Vagina (tissue), 2 donors: Measurements from ENCODE around the gene TMEM183A. TPM values are rescaled to one million over a fixed set of nuclear protein-coding genes. Genes with fewer than 3 reads are reported as not detected.

Source experiments
- DNase-seq, 2 donors: peaks; one replicate each; pipeline ENCODE4 v3.0.0-alpha.2; 2017; ENCODE audit errors: extremely low spot score in 2 of 2
- H3K27ac ChIP-seq: fragments of 200-600 bp; sonication (generic); one replicate; pipeline ENCODE4 v1.5.1; 2019
- H3K27me3 ChIP-seq: fragments of 200-600 bp; sonication (generic); one replicate; pipeline ENCODE4 v1.5.1; 2019
- H3K36me3 ChIP-seq, 2 donors: fragments of 200-600 bp; sonication (generic); one replicate each; pipeline ENCODE4 v1.5.1; 2017 to 2019
- H3K4me1 ChIP-seq: fragments of 200-600 bp; sonication (generic); one replicate; pipeline ENCODE4 v1.5.1; 2019
- H3K4me3 ChIP-seq, 2 donors: fragments of 200-600 bp; sonication (generic); 1 replicate in 1 of 2; 2 replicates in 1 of 2; pipeline ENCODE4 v1.5.1; 2016 to 2019
- H3K9me3 ChIP-seq: fragments of 200-600 bp; sonication (generic); one replicate; pipeline ENCODE4 v1.5.1; 2019
- POLR2A ChIP-seq, 2 donors: fragments of 450-650 bp; IDR thresholded peaks; one replicate each; pipeline ENCODE4 v1.6.1; 2017; ENCODE audit warnings: antibody characterized with exemption in 2 of 2, mild to moderate bottlenecking in 2 of 2, moderate library complexity in 2 of 2
- POLR2AphosphoS5 ChIP-seq, 2 donors: sonication (generic); formaldehyde crosslinking; IDR thresholded peaks; one replicate each; pipeline ENCODE4 v1.9.0; 2017; ENCODE audit warnings: antibody characterized with exemption in 2 of 2, mild to moderate bottlenecking in 2 of 2, low read depth in 1 of 2; ENCODE audit not compliant: insufficient read depth in 1 of 2
- intact Hi-C: fragments of 100-400 bp; cut with DNase I; formaldehyde crosslinking; loops from one replicate; pipeline ENCODE4 v1.15.1; 2023
- total RNA-seq: library from RNA; depleted of rRNA; stranded (reverse); fragments of >200 nt; gene quantifications from one replicate; pipeline ENCODE4 v1.2.3, GENCODE V29; 2016
- TF ChIP-seq, protein P1 (sequence below), 3 experiments: fragments of 450-650 bp in 2 of 3; fragments of 200-600 bp in 1 of 3; sonication (generic) in 1 of 3; IDR thresholded peaks; one replicate each; pipeline ENCODE4 v1.5.1; 2017 to 2019; ENCODE audit warnings: antibody characterized with exemption in 3 of 3, mild to moderate bottlenecking in 2 of 3, moderate library complexity in 2 of 3

The TMEM183A gene, protein sequence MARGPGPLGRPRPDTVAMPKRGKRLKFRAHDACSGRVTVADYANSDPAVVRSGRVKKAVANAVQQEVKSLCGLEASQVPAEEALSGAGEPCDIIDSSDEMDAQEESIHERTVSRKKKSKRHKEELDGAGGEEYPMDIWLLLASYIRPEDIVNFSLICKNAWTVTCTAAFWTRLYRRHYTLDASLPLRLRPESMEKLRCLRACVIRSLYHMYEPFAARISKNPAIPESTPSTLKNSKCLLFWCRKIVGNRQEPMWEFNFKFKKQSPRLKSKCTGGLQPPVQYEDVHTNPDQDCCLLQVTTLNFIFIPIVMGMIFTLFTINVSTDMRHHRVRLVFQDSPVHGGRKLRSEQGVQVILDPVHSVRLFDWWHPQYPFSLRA
- 73.2 TPM for total RNA-seq

- intact Hi-C loops = no loop called here
These were observed at the start of gene TMEM183A for GRCh38 chr1:203006948-203007871. Gene TMEM183A, plus strand, starts transcription at chr1:203007374. Its CDS starts 92 bp downstream, at chr1:203007466.

GRCh38 chr1:202957733-202958543 lies 49.2 kb upstream of the TMEM183A start, which contains the start of gene ADIPOR1:
Gene ADIPOR1, minus strand, starts transcription at chr1:202958312. Its CDS starts 7,242 bp downstream, at chr1:202951070.
- intact Hi-C loops = no loop called here
- TF ChIP-seq, protein P1, sequence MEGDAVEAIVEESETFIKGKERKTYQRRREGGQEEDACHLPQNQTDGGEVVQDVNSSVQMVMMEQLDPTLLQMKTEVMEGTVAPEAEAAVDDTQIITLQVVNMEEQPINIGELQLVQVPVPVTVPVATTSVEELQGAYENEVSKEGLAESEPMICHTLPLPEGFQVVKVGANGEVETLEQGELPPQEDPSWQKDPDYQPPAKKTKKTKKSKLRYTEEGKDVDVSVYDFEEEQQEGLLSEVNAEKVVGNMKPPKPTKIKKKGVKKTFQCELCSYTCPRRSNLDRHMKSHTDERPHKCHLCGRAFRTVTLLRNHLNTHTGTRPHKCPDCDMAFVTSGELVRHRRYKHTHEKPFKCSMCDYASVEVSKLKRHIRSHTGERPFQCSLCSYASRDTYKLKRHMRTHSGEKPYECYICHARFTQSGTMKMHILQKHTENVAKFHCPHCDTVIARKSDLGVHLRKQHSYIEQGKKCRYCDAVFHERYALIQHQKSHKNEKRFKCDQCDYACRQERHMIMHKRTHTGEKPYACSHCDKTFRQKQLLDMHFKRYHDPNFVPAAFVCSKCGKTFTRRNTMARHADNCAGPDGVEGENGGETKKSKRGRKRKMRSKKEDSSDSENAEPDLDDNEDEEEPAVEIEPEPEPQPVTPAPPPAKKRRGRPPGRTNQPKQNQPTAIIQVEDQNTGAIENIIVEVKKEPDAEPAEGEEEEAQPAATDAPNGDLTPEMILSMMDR (IDR thresholded peaks at IDR 0.05) = no peak
- TF ChIP-seq POLR2A (IDR thresholded peaks at IDR 0.05) (peak; percentile 23 to 92), POLR2AphosphoS5 (IDR thresholded peaks at IDR 0.05; ENCODE audit: insufficient read depth in 1 of 2, low read depth in 1 of 2) (peak in 1 of 2 donors; percentile 57)
- H3K4me1 ChIP-seq = peaks cover 55% of the 10 kb centered on the region

More at GRCh38 chr1:203006948-203007871, at the start of gene TMEM183A:
- DNase-seq = peak in 1 of 2 donors; percentile 96
- peaks cover 29% of the 10 kb centered on the region for H3K4me1 ChIP-seq
- peak within 1 kb of the TSS; percentile 80 to 89 for H3K4me3 ChIP-seq
- peak within 1 kb of the TSS; percentile 87 for H3K27ac ChIP-seq
- H3K36me3 ChIP-seq = peaks cover 0 to 29% of the 10 kb centered on the region in 2 donors
- H3K9me3 ChIP-seq = no peaks in the 10 kb centered on the region
- TF ChIP-seq, protein P1 (IDR thresholded peaks at IDR 0.05) = no peak
- TF ChIP-seq POLR2A (IDR thresholded peaks at IDR 0.05) (peak in 1 of 2 donors; percentile 79), POLR2AphosphoS5 (IDR thresholded peaks at IDR 0.05; ENCODE audit: insufficient read depth in 1 of 2, low read depth in 1 of 2) (peak; percentile 92 to 93)
- no peaks in the 10 kb centered on the region for H3K27me3 ChIP-seq

GRCh38 chr1:202958544-202959275 lies 48.5 kb upstream of the TMEM183A start:
- TF ChIP-seq POLR2AphosphoS5 (IDR thresholded peaks at IDR 0.05; ENCODE audit: insufficient read depth in 1 of 2, low read depth in 1 of 2) = no peak
- TF ChIP-seq, protein P1 (IDR thresholded peaks at IDR 0.05) = no peak
- H3K9me3 ChIP-seq = no peaks in the 10 kb centered on the region
- DNase-seq = no peak
- H3K27ac ChIP-seq = peak overlapping the region; percentile 99
- H3K4me1 ChIP-seq = peaks cover 48% of the 10 kb centered on the region
- no peaks in the 10 kb centered on the region for H3K27me3 ChIP-seq
- intact Hi-C loops = no loop called here
- peak overlapping the region; percentile 94 to 100 for H3K4me3 ChIP-seq
- H3K36me3 ChIP-seq = peaks cover 0 to 24% of the 10 kb centered on the region in 2 donors

More at GRCh38 chr1:202957733-202958543, 49.2 kb upstream of the TMEM183A start, which contains the start of gene ADIPOR1:
- H3K36me3 ChIP-seq = peaks cover 0 to 17% of the 10 kb centered on the region in 2 donors
- no peaks in the 10 kb centered on the region for H3K9me3 ChIP-seq
- no peak for DNase-seq
- peak within 1 kb of the TSS; percentile 94 to 100 for H3K4me3 ChIP-seq
- H3K27ac ChIP-seq = peak within 1 kb of the TSS; percentile 99
- H3K27me3 ChIP-seq = no peaks in the 10 kb centered on the region

- Histone ChIP-seq H3K27me3 (no peaks in the 10 kb centered on the region), H3K4me3 (no peak overlapping the region), H3K27ac (no peak overlapping the region), H3K36me3 (peaks cover 0 to 29% of the 10 kb centered on the region in 2 donors), H3K9me3 (no peaks in the 10 kb centered on the region), H3K4me1 (peaks cover 42% of the 10 kb centered on the region)
- intact Hi-C loops = no loop called here
- TF ChIP-seq POLR2AphosphoS5 (IDR thresholded peaks at IDR 0.05; ENCODE audit: insufficient read depth in 1 of 2, low read depth in 1 of 2) (no peak), POLR2A (IDR thresholded peaks at IDR 0.05) (no peak)
- TF ChIP-seq, protein P1 (IDR thresholded peaks at IDR 0.05) = no peak
- no peak for DNase-seq
These were observed 47.9 kb upstream of the TMEM183A start for GRCh38 chr1:202959276-202959620.
